HCT116 (cell line): Measurements from ENCODE around the gene PCARE. TPM values are rescaled to one million over a fixed set of nuclear protein-coding genes. Genes with fewer than 3 reads are reported as not detected.

ENCODE experiments used
- ATAC-seq: fragments of 200-7000 bp; cut with Tn5 transposase; 2 replicates; pipeline ENCODE4 v1.9.1; 2020; ENCODE audit warnings: mild to moderate bottlenecking, moderate library complexity
- BruUV-seq: library from RNA; stranded (reverse); fragments of 400-500 nt; replicated peaks from 2 replicates; lab custom pipeline; 2021; lab: Mats Ljungman, UMichigan
- CTCF ChIA-PET: fragments of 300-600 bp; sonication (Branson Sonifier 250); formaldehyde crosslinking; loops from one replicate; lab custom pipeline; 2021; ENCODE audit warnings: antibody characterized with exemption; lab: Charles Lee
- POLR2A ChIA-PET: fragments of 300-600, 350-600 bp; sonication (Branson Sonifier 250); formaldehyde crosslinking; loops from one replicate; lab custom pipeline; 2021; ENCODE audit warnings: antibody characterized with exemption; lab: Charles Lee
- RAD21 ChIA-PET, 2 experiments: fragments of 300-600 bp; sonication (Branson Sonifier 250); formaldehyde crosslinking; loops; one replicate each; lab custom pipeline; 2023; ENCODE audit warnings: low total read pairs in 2 of 2; ENCODE audit not compliant: uncharacterized antibody in 2 of 2, unreplicated experiment in 2 of 2, low non-redundant PET in 1 of 2; lab: Charles Lee
- DNase-seq: peaks from one replicate; pipeline ENCODE4 v3.0.0-alpha.2; 2010; ENCODE audit warnings: low read depth, low spot score
- H2AFZ ChIP-seq: fragments of 200-600 bp; shearing (Covaris generic), sonication (generic); 2 replicates; pipeline ENCODE4 v1.6.1; 2017; ENCODE audit warnings: low read depth, mixed run types, mixed read lengths, antibody characterized with exemption, low read length; ENCODE audit not compliant: poor library complexity, severe bottlenecking
- H3K27ac ChIP-seq: 2 replicates; pipeline ENCODE4 v1.5.1; 2012; ENCODE audit warnings: low read depth, low read length
- H3K27me3 ChIP-seq: fragments of 200-600 bp; sonication (generic); 2 replicates; pipeline ENCODE4 v1.6.1; 2016; ENCODE audit warnings: mixed run types, low read length, mixed read lengths; ENCODE audit not compliant: insufficient read depth
- H3K36me3 ChIP-seq, 2 experiments: fragments of 200-500 bp in 1 of 2; fragments of 200-600 bp in 1 of 2; sonication (Bioruptor generic) in 1 of 2; sonication (generic) in 1 of 2; 2 replicates each; pipeline versions ENCODE4 v1.5.1 to v1.6.1; 2014 to 2016; ENCODE audit warnings: low read length in 2 of 2, inconsistent platforms in 1 of 2, mixed read lengths in 1 of 2, mixed run types in 1 of 2; ENCODE audit not compliant: insufficient read depth in 2 of 2, control insufficient read depth in 1 of 2
- H3K4me1 ChIP-seq, 2 experiments: fragments of 200-600 bp in 1 of 2; sonication (generic) in 1 of 2; 2 replicates each; pipeline versions ENCODE4 v1.5.1 to v1.6.1; 2012 to 2017; ENCODE audit warnings: low read length in 2 of 2, inconsistent platforms in 1 of 2, mild to moderate bottlenecking in 1 of 2, mixed read lengths in 1 of 2, mixed run types in 1 of 2, moderate library complexity in 1 of 2; ENCODE audit not compliant: insufficient read depth in 2 of 2, control insufficient read depth in 1 of 2
- H3K4me2 ChIP-seq: fragments of 200-600 bp; sonication (generic); 2 replicates; pipeline ENCODE4 v1.6.1; 2017; ENCODE audit warnings: mixed run types, low read length, mixed read lengths
- H3K4me3 ChIP-seq, 2 experiments: fragments of 200-600 bp in 1 of 2; sonication (generic) in 1 of 2; replicated peaks in 1 of 2; 2 replicates each; pipeline ENCODE4 v1.5.1; 2011 to 2016; ENCODE audit warnings: low read length in 2 of 2, control low read depth in 1 of 2, low read depth in 1 of 2, mild to moderate bottlenecking in 1 of 2, mixed read lengths in 1 of 2, mixed run types in 1 of 2
- H3K79me2 ChIP-seq: fragments of 200-600 bp; sonication (generic); 2 replicates; pipeline ENCODE4 v1.6.1; 2017; ENCODE audit warnings: mild to moderate bottlenecking, mixed run types, low read length, moderate library complexity, mixed read lengths; ENCODE audit not compliant: insufficient read depth
- H3K9ac ChIP-seq: fragments of 200-600 bp; sonication (generic); 2 replicates; pipeline ENCODE4 v1.6.1; 2016; ENCODE audit warnings: low read length, mixed read lengths
- H3K9me2 ChIP-seq: fragments of 200-600 bp; sonication (generic), shearing (Covaris generic); 2 replicates; pipeline ENCODE4 v1.6.1; 2017; ENCODE audit warnings: mixed run types, mild to moderate bottlenecking, moderate library complexity; ENCODE audit not compliant: insufficient read depth
- H3K9me3 ChIP-seq, 2 experiments: fragments of 200-500 bp in 1 of 2; fragments of 200-600 bp in 1 of 2; sonication (Bioruptor generic) in 1 of 2; sonication (generic) in 1 of 2; 2 replicates each; pipeline ENCODE4 v1.6.1; 2014 to 2017; ENCODE audit warnings: low read length in 2 of 2, mixed read lengths in 2 of 2, inconsistent platforms in 1 of 2, low read depth in 1 of 2, mild to moderate bottlenecking in 1 of 2, mixed run types in 1 of 2, moderate library complexity in 1 of 2; ENCODE audit not compliant: control insufficient read depth in 1 of 2, insufficient read depth in 1 of 2
- H4K20me1 ChIP-seq: fragments of 200-600 bp; sonication (generic), shearing (Covaris generic); 2 replicates; pipeline ENCODE4 v1.6.1; 2017; ENCODE audit warnings: mixed run types, mild to moderate bottlenecking, moderate library complexity; ENCODE audit not compliant: insufficient read depth
- CBX3 ChIP-seq: IDR thresholded peaks from 2 replicates; pipeline ENCODE4 v1.6.1; 2012; ENCODE audit warnings: low read depth
- EGR1 ChIP-seq: IDR thresholded peaks from 2 replicates; pipeline ENCODE4 v1.6.1; 2012; ENCODE audit warnings: low read depth
- EZH2 ChIP-seq: fragments of 200-600 bp; sonication (generic); IDR thresholded peaks from 2 replicates; pipeline ENCODE4 v1.6.1; 2017; ENCODE audit warnings: antibody characterized with exemption, mixed run types
- EZH2phosphoT487 ChIP-seq: fragments of 200-600 bp; IDR thresholded peaks from 2 replicates; pipeline ENCODE4 v1.6.1; 2018; ENCODE audit warnings: antibody characterized with exemption, borderline replicate concordance
- REST ChIP-seq: IDR thresholded peaks from 2 replicates; pipeline ENCODE4 v1.6.1; 2012; ENCODE audit warnings: low read depth
- TCF7L2 ChIP-seq: IDR thresholded peaks from 2 replicates; pipeline ENCODE4 v1.7.0; 2011; ENCODE audit warnings: borderline replicate concordance, inconsistent platforms; ENCODE audit not compliant: insufficient read depth, insufficient read length; ENCODE audit errors: extremely low read depth
- intact Hi-C: fragments of 100-400 bp; cut with micrococcal nuclease; formaldehyde crosslinking; loops from 2 replicates; pipeline ENCODE4 v1.10.0; 2022
- total RNA-seq: library from RNA; stranded (reverse); gene quantifications from one replicate; pipeline ENCODE4 v1.2.1, GENCODE V29; 2021; ENCODE audit not compliant: unreplicated experiment
- TF ChIP-seq, protein P1 (sequence below): IDR thresholded peaks from 2 replicates; pipeline ENCODE4 v1.6.1; 2012
- TF ChIP-seq, protein P2 (sequence below): IDR thresholded peaks from 2 replicates; pipeline ENCODE4 v1.6.1; 2011; ENCODE audit warnings: mild to moderate bottlenecking, low read length, moderate library complexity; ENCODE audit not compliant: insufficient replicate concordance; ENCODE audit errors: extremely low read depth

Gene PCARE
- total RNA-seq, 1 experiment from 2014 or later, result not detected

DNA sequence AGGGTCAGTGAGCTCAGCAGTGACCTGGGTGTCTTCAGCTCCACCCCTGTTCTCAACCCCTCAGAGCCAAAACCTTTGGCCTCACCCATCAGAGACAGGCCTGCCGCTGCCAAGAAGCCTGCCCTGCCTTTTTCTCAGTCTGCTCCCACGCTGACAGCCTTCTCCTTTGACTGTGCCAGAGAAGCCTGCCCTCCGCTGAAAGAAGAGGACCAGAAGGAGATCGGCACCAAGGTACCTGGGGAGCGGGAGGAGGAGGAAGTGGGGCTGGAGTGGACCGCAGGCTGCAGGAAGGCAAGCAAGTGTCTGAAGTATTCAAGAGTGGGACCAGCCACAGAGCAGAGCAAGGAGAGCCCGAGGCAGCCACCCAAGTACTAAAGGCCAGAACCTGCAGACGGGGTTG, 60.0 kb downstream of the PCARE start:
- DNase-seq (no peak), ATAC-seq (no peak)
- H3K27ac ChIP-seq, result no peak overlapping the region
- no peaks in the 10 kb centered on the region for H3K36me3 ChIP-seq
- intact Hi-C loops, result no loop called here
- H3K27me3 ChIP-seq, result no peaks in the 10 kb centered on the region
- no peak overlapping the region for H3K4me3 ChIP-seq
- POLR2A ChIA-PET, result no interaction called here
- RAD21 ChIA-PET, result no interaction called here
- no peaks in the 10 kb centered on the region for H3K9me3 ChIP-seq
- TF ChIP-seq, protein P1, sequence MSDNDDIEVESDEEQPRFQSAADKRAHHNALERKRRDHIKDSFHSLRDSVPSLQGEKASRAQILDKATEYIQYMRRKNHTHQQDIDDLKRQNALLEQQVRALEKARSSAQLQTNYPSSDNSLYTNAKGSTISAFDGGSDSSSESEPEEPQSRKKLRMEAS, result no peak
- TF ChIP-seq EZH2, result no peak
- TF ChIP-seq CBX3, result no peak
- TF ChIP-seq, protein P2, sequence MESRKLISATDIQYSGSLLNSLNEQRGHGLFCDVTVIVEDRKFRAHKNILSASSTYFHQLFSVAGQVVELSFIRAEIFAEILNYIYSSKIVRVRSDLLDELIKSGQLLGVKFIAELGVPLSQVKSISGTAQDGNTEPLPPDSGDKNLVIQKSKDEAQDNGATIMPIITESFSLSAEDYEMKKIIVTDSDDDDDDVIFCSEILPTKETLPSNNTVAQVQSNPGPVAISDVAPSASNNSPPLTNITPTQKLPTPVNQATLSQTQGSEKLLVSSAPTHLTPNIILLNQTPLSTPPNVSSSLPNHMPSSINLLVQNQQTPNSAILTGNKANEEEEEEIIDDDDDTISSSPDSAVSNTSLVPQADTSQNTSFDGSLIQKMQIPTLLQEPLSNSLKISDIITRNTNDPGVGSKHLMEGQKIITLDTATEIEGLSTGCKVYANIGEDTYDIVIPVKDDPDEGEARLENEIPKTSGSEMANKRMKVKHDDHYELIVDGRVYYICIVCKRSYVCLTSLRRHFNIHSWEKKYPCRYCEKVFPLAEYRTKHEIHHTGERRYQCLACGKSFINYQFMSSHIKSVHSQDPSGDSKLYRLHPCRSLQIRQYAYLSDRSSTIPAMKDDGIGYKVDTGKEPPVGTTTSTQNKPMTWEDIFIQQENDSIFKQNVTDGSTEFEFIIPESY, result no peak
- TF ChIP-seq REST, result no peak
- no peak for TF ChIP-seq TCF7L2
- no peak for TF ChIP-seq EZH2phosphoT487
- TF ChIP-seq EGR1, result no peak
- no peaks in the 10 kb centered on the region for H3K9me2 ChIP-seq
- H3K9ac ChIP-seq, result no peak overlapping the region
- no peaks in the 10 kb centered on the region for H3K79me2 ChIP-seq
- CTCF ChIA-PET, result no interaction called here
- no peaks in the 10 kb centered on the region for H3K4me1 ChIP-seq
- H2AFZ ChIP-seq, result no peak overlapping the region
- H4K20me1 ChIP-seq, result no peaks in the 10 kb centered on the region
- BruUV-seq, result no TSS peak
- H3K4me2 ChIP-seq, result no peak overlapping the region
